EH (cell line): Measurements from ENCODE around the gene KCNJ15.

Experiments used
- DNase-seq: peaks from one replicate; pipeline ENCODE4 v3.0.0-alpha.2; 2015; ENCODE audit warnings: low read depth

KCNJ15 gene

GRCh38 chr21:38267991-38268863 is 11.4 kb downstream of the KCNJ15 start:
- peak; percentile 56 for DNase-seq

- DNase-seq, result no peak
Measured at GRCh38 chr21:38268864-38269575, 12.2 kb downstream of the KCNJ15 start.

DNA sequence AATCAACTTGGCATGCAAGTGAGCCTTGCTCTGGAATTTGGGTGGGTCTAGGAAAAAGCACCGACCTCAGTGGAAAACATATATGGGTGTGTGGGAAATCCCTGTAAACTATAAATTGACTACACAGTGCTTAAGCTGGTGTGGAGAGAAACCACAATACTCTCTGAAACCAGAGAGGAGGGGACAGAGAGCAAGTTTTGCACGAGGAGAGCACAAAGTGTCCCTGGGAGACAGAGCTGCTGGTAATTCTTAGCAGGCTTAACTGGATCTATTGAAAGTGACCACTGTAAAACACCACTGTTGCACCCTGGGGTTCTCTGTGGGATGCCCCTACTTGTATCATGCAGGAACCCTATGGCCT is 12.8 kb downstream of the KCNJ15 start:
- DNase-seq, result peak; percentile 36

GRCh38 chr21:38272215-38272614 is 15.4 kb downstream of the KCNJ15 start:
- DNase-seq, result no peak

DNA sequence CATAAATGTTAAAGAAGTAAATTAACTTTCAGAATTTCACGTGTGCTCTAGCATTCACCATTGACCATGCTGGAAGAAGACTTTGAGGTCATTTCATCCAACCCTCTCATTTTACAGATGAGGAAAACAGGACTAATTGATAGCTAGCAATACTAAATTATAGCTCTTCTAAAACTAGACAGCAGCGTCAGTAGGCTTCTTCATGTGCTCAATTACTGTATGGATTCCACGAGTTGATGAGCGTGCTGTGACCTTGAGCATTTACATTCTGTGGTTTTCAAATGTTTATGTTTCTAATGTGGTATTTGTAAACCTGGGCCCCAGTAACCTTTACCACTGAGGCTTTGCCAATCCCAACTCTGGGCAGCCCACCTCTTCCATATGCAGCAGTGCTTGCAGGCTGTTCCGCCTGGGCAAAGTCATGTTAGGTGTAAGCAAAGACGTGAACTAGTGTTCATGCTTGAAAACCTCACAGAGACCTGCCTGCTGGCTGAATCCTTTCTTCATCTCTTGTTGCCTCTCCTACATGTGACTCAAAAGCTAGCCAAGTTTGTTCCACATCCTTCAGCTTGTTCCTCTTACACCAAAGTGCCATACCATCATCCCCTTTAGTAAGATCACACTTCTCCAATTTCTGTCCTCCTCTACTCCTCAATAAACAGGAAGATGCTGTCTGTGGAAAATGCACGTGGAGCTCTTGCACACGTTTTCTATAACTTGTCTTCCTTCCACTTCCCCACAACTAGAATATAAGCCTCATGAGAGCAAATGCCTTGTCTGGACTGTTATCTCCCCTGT is 17.2 kb downstream of the KCNJ15 start:
- DNase-seq, result no peak

GRCh38 chr21:38277501-38278131 is 20.8 kb downstream of the KCNJ15 start:
- peak; percentile 99 for DNase-seq

DNA sequence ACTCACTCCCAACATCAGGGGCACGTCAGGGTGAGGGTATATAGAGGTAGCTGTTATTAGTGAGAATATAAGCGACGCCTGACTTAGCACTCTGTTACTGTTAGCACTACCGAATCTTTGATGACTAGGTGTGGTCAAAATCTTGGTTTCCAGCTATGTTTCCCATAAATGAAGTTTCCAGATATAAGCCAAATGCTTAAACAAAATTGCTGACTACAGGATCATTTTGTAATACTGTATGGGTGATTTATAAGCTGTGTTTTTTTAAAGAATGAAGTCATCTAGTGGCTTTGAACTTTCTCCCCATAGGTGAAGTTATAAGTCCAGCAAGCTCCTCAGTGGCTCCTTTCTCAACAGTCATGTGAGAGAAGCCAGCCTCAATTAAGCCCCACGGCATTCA is 23.7 kb downstream of the KCNJ15 start:
- no peak for DNase-seq

DNA sequence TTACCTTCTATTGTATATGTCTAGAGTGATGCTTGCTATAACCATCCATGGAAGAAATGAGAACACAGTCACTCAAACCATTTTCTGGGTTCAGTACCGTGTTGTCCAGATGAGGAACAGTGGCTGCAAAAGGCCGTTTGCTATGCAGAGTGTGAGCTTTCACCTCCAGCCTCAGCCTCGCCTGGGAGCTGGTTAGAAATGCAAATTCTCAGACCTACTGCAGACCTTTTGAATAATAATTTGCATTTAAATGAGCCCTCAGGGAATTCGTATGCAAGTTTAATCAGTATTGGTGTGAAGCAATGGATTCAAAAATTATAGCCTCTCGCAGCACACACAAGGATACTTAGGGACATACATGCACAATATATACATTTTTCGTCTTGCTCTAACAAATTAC is 24.1 kb downstream of the KCNJ15 start:
- no peak for DNase-seq

DNA sequence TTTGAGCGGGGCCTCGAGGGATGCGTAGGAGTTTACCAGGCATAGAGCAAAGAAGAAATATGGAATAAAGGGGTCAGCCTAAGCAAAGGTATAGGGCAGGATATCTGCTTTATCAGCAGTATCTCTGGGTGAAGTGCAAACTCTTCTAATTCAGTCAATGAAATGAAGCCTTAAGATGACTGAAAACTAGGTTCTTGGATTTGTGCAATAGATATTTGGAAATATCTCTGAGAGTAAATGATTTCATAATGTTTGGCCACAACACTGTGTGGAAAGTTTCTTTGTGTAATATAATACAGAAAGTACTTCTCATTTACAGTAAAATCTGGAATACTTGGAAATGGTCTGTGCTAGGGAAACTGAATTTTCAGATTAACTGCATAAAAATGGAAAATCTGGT is 26.1 kb downstream of the KCNJ15 start:
- no peak for DNase-seq

DNA sequence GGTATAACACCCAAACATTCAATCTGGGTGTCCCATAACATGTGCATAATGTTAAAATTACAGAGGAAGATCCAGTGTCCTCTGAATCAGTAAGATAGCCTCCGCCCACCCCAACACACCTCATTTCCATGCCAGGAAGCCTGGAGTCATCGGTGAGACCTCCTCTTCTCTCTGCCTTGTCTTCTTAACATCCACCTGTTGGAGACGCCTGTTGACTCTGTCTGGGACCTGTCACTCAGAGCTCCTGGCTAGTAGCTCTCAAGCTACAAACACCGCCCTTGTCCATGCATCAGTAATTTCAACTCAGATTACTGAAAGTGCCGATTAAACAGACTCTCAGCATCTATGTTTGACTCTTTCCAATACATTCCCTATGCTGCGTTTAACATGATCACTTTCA is 27.4 kb downstream of the KCNJ15 start:
- DNase-seq, result no peak

- peak; percentile 49 for DNase-seq
Measured at GRCh38 chr21:38286739-38287471, 30.1 kb downstream of the KCNJ15 start.

DNA sequence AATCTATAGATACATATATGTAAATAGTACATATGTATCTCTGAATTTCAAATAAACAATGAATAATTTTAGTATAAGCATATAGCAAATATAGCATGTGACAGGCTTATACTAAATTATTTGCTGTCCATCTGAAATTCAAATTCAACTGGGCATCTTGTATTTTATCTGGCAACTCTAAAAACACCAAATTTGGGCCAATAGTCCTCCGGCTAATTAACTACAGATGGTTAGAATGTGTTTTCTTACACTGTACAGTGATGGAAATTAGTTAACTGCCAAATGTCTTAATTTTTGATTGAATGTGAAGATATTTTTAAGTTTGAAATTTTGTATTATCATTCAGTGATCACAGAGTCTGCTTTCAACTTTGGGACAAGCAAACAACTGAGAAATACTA is 30.7 kb downstream of the KCNJ15 start:
- no peak for DNase-seq

- DNase-seq, result peak; percentile 98
Measured at GRCh38 chr21:38289705-38290485, 33.1 kb downstream of the KCNJ15 start.

- no peak for DNase-seq
Measured at GRCh38 chr21:38290809-38291208, 34.0 kb downstream of the KCNJ15 start.

GRCh38 chr21:38291874-38292273 is 35.1 kb downstream of the KCNJ15 start:
- no peak for DNase-seq

DNA sequence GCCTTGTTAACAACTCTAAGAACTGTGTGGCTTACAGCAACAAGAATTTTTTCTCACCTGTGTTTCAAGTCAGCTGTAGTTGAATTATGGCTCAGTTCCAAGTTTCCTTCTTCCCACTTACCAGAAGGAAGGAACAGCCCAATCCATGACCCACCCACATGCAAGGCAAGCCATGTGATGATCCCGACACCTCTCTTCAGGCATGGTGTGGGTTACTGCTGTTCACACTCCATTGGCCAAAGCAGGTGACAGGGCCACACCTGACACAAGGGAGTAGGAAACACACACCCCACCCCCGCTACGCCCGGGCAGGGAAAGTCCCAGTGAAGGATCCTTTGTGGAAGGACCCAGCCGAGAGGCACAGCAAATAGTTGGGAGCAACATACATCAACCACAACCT is 36.3 kb downstream of the KCNJ15 start:
- no peak for DNase-seq

DNA sequence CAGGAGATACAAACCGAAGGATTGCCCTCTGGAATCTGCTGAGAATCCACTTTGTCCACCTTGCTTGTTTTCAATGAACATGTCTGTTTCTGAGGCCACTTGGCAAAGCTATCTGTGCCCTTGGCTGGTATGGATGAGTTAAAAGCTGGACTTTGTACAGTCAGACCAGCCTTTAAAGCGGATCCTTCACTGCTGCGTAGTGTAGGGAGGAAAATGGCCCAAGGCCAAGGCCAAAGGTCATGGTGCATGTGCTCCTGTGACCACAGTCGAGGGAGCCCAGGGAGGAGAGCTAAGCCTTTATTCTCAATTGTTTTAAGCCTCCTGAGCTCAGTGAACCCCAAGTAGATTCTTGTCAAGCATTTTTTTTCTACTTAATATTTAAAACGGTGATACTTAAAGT is 37.0 kb downstream of the KCNJ15 start:
- DNase-seq, result no peak

- no peak for DNase-seq
Measured at GRCh38 chr21:38294609-38295008, 37.8 kb downstream of the KCNJ15 start.

GRCh38 chr21:38295997-38296764 is 39.4 kb downstream of the KCNJ15 start:
- peak; percentile 36 for DNase-seq

DNA sequence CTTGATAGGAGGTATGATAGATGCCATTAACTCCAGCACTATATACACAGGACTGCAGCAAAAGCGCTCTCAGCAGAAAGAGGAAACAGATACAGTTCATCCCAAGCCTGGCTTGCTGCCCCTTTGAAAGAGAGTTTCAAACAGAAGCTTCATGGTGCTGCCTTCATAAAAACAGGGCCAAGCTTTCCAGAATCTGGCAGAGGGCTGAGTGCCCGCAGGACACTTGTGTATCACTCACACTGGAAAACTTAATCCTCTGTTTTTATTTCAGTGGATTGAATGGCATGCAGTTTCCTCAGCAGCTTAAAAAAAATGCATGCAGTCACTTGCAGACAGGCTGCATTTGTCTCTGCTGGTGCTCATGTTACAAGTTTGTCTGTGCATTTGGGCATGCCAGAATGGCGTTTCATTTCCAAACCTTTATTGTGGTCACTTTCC is 40.4 kb downstream of the KCNJ15 start:
- DNase-seq, result peak; percentile 94
